ENCODE measurements around the gene DCUN1D1.

DCUN1D1 gene

DNA sequence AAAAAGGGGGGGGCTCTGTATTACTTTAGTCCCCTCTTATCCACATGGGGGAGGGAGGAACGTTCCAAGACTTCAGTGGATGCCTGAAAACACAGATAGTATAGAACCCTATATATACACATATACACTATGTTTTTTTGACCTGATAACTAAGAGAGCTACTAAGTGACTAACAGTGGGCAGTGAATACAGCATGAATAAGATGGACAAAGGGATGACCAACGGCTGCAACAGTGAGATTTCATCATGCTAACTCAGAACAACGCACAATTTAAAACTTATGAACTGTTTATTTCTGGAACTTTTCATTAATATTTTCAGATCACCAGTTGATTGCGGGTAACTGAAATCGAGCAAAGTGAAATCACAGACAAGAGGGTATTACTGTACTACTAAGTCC, 7.3 kb downstream of the DCUN1D1 start:
- DNase-seq (ENCODE audit: low read depth in 2 of 2, low spot score in 1 of 2), result no peak

DNA sequence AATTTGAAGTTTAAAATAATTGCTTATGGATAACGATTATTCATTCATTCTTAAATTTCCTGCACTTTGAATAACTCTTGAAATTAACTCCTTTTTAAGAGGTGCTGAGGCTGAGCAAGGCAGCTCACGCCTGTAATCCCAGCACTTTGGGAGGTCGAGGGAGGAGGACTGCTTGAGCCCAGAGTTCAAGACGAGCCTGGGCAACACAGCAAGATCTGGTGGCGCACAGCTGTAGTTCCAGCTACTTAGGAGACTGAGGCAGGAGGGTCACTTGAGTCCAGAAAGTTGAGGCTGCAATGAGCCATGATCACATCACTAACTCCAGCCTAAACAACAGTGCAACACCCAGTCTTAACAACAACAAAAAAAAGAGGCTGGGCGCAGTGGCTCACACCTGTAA, 8.0 kb downstream of the DCUN1D1 start:
- DNase-seq (ENCODE audit: low read depth in 2 of 2, low spot score in 1 of 2), result no peak

DNA sequence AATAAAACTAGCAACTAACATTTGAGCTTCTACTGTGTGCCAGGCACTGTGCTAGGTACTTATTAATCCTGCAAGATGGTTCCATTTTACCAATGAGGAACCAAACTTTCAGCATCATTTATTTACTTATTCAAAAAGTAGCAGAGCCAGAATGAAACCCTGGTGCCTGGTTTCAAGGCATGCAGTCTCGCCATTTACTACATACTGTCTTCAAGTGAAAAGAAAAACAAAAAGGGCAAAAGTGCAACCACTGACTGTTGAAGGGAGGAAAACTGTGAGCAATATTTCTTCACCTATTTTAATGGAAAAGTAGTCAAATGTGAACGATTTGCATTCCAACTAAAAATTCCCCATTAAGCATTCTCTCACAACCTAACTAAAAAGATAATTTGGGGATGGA, 8.7 kb downstream of the DCUN1D1 start:
- no peak for DNase-seq (ENCODE audit: low read depth in 2 of 2, low spot score in 1 of 2)

DNA sequence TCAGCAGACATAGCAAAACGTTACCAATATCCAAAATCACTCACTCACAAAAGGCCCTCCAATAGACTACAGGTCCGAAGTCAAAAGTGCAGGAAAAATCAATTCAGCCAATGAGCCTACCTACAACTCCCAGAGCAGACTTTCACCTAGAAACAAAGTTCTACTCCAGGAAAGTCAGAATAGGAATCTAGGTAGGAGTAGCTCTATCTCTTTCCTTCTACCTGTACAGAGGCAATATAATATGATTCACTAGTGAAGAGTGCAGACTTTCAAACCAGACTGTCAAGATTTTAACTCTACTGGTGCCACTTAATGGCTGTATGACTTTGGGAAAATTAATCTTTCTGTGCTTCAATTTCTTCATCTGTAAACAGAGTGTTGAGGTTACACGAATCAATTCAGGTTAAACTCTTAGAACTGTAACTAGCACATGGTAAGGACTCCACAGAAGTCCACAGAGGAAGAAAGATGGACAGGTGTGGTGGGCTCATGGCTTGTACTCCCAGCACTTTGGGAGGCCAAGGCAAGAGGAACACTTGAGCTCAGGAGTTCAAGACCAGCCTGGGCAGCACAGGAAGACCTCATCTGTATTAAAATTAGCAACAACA, 9.4 kb downstream of the DCUN1D1 start:
- DNase-seq (ENCODE audit: low read depth in 2 of 2, low spot score in 1 of 2), result no peak

DNA sequence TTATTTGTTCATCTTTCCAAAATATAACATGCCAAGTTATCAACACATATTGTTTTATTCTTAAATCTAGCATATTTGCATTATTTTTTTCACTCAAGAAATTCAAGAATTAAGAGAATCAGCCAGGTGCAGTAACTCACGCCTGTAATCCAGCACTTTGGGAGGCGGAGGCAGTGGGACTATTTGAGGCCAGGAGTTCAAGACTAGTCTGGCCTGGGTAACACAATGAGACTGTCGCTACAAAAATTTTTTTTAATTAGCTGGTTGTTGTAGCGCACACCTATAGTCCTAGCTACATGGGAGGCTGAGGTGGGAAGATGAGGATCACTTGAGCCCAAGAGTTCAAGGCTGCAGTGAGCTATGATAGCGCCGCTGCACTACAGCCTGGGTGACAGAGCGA, 10.5 kb downstream of the DCUN1D1 start:
- DNase-seq (ENCODE audit: low read depth in 2 of 2, low spot score in 1 of 2), result no peak

DNA sequence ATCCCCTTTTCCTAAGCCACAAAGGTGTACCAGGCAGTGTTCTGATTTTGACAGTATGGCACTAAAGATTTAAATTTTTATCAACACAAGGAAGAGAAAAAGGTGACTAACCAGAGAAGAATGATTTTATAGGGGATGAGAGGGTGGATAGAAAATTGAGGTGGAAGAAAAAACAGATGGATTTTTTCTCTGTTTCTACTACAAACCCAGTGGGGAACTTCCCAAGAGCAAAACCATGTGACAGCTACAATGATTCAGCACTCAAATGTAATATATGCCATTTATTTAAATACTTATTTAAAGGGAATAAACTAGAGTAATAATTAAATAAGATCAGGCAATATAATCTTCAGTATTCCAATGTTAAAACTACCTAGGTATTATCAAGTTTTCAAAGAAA, 11.1 kb downstream of the DCUN1D1 start:
- DNase-seq (ENCODE audit: low read depth in 2 of 2, low spot score in 1 of 2), result no peak

DNA sequence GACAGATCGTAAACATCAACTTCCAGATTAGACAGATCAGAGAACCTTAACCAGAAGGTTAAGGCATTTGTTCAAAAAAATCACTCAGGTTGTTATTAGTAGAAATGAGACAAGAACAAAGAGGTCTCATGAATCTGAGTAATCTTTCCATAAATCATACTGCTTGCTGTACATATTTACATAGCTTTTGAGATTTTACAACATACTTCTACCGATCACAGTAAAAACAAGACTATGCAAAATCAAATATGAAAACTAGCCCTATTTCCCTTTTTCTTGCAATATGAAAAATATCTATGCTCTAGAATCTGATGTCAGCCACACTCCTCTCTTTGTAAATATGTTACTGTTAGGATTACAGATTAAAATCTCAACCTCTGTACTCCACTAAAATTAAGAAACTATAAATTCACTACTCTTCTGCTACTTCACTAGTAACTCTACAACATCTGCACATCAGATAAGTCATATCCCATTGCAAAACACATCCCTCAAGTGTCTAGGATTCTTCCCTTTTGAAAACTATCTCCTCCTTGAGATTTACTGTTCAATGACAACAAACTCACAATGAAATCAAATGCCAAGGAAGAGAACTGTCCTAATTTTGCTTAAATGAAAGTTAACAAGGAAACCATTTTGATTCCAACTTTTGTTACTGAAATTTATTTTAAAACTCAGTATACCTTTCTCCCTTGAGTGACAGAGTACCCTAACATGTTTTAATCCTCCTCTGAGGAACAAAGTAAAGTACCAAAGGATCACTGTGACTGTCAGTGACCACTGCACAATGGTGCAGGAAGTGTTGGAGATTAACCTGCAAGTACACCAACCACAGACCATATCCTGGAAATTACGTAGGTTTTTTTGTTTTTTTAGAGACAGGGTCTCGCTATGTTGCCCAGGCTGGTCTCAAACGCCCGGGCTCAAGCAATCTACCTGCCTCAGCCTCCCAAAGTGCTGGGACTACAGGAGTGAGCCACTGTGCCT, 12.8 kb downstream of the DCUN1D1 start:
- no peak for DNase-seq (ENCODE audit: low read depth in 2 of 2, low spot score in 1 of 2)

DNA sequence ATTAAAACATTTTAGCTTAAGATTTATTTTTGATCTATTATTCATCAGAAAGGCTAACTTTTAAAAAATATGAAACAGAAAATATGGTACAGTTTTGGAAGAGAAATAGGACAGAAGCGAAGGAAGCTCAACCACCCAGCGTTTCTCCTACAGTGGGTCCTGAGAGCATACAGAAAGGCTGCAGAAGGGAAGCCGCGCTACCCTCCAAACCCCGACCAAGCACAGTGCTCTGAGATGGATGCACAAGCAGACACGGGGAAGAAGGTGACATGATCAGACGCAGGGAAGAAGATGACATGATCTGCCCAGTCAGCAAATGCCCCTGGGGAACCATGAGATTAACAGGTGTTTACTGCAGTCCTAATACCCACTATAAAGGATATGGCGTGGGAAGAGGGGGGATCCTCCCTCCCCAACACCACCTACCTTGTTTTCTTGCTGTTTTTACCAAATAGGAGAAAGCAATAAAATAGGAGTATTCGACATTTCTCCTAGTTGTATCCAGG, 14.4 kb downstream of the DCUN1D1 start:
- no peak for DNase-seq (ENCODE audit: low read depth in 2 of 2, low spot score in 1 of 2)

DNA sequence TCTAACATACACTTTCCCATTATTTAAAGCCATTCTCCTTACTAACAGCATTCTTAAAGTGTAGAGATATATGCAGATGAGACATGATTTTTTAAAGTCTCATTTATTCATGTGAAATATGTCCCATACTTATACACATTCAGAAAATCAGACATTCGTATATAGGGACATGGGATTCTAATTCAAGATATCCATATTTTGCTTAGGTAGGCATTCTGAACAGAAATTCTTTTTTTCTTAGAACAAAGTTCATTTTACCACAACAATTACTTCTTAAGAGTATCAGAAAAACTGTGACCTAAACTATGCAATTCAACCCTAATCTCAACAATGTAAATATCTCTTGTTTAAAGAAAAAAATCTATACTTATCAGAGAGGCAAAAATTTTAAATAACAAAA, 16.2 kb downstream of the DCUN1D1 start:
- no peak for DNase-seq (ENCODE audit: low read depth in 2 of 2, low spot score in 1 of 2)

DNA sequence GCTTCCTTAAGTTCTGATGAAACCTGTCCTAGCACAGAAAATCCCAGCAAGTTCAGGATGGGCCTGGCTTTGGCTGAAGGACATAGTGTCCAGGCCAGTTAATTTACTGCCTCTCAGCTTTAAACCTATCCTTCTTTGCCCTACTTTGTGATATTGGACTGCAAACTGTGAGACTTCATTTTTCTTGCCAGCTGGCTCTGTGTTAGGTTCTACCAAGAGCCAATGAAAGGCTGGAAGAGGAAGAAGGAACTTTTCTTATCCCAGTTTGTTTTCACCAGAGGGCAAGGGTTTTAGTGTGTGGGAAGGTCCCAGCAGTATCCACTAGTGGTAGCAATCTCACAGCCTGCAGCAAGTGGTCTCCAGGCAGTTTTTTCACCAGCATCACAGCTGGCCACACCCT, 18.2 kb downstream of the DCUN1D1 start:
- DNase-seq (ENCODE audit: low read depth in 2 of 2, low spot score in 1 of 2), result no peak

DNA sequence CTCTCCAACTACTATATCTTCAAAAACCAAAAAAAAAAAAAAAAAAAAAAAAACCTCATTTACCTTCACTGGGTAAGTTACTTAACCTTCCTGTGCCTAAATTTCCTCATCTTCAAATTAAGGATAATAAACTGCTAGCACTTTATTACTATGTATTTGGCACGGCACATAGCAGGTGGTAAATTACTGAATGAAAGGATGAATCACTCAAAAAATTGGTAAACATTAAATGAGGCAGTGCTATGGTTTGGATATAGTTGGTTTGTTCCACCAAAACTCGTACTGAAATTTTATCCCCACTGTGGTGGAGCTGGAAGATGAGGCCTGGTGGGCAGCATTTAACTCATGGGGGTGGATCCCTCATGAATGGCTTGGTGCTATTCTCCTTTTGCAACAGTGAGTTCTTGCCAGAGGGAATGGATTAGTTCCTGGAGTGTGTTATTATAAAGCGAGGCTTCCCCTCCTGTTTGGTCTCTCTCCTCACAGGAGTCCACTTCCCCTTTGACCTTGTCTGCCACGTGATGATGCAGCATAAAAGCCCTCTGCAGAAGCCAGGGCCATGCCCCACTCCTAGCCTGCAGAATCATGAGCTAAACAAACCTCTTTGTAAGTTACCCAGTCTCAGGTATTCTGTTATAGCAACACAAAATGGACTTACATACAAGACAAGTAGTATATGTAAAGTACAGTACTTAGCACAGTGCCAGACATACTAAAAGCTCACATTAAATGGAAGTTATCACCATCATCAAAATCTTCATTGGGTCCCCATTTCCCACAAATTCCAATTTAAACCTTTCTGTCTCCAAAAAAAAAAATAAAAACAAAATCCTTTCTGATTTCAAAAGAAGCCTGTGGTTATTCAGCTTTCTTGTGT, 20.6 kb downstream of the DCUN1D1 start:
- DNase-seq (ENCODE audit: low read depth in 2 of 2, low spot score in 1 of 2), result no peak

DNA sequence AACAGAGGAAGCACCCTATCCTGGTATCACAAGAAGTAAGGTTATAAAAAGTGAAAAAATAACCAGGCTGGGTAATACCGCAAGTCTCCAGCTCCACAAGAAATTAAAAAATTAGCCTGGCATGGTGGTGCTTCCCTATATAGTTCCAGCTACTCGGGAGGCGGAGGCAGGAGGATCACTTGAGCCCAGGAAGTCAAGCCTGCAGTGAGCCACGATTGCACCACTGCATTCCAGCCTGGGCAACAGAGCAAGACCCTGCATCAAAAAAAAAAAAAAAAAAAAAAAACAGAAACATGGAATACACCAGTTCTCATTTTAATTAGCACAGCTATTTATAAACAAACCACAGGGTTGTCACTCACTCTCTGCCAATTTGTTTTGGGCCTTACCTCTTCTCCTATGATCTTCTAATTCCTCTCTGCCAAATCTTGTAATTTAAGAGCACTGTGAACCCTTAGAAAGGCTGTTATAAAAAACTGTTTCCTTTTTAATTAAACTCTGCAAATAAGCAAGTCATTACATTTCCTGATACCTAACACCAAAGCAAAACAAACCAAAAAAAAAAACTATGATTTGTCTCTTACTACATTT, 22.6 kb downstream of the DCUN1D1 start:
- DNase-seq (ENCODE audit: low read depth in 2 of 2, low spot score in 1 of 2), result no peak

DNA sequence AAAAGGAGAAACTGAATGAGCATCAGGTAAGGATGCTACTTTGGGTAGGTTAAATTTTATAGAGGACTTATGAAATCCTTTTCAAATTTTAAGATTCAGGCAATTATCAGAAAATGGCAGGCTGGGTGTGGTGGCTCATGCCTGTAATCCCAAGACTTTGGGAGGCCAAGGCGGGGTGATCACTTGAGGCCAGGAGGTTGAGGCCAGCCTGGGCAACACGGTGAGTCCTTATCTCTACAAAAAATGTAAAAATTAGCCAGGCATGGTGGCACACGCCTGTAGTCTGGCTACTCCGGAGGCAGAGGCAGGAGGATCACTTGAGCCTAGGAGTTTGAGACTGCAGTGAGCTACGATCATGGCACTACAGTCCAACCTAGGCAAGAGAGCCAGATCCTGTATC, 23.1 kb downstream of the DCUN1D1 start:
- no peak for DNase-seq (ENCODE audit: low read depth in 2 of 2, low spot score in 1 of 2)

DNA sequence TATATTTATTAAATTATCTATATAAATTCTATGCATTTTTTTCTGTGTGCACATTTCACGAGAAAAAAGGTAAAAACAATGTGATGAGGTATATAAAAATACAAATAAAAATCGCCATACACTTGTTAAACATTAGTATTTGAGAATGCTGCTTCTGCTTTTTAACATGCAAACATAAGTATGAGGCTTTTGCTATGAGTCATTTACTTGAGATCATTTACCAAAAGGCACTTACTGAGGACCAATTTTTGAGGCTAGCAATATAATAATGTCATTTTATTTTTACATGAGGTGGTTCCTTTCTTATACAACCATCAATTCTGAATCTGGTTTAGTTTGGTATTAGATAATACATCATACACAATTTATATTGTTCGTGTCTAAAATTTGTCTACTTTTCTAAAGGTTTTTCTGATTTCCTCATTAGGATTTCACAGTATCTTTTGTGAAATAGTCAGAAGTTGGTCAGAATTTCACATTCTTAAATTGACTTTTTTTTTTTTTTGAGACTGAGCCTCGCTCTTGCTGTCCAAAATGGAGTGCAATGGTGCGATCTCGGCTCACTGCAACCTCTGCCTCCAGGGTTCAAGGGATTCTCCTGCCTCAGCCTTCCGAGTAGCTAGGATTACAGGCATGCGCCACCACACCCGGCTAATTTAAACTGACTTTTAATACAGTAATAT, 25.6 kb downstream of the DCUN1D1 start:
- DNase-seq (ENCODE audit: low read depth in 2 of 2, low spot score in 1 of 2), result no peak

DNA sequence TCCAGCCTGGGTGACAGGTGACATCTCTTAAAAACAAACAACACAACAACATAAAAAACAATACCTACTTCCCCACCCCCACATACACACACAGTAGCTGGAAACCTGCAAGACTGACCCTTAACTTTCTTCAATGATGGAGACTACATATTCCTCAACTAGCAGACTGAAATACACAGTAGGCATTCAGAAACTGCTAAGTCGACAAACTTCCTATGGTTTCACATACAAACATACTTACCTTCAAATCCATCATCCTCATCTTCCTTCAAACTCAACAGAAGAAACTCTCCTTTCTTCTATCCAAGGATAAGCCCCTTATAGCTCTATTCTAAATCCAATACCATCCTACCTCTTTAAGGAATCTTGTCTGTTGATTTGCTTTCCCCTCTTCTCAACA, 30.6 kb downstream of the DCUN1D1 start:
- DNase-seq (ENCODE audit: low read depth in 2 of 2, low spot score in 1 of 2), result no peak

DNA sequence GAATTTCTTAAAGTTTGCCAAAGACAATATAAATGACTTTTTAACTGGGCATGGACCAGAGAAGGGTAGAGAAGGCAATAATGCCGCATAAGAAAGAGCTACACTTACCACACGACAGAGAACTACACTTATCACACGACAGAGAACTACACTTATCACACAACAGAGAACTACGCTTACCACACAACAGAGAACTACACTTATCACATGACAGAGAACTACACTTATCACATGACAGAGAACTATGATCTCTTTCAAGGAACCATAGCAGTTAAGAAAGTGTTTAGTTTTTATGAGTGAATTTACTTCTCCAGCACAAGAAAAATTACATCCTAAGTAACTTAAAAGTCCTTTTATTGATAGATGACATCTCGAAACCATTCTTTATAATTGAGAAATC, 32.0 kb downstream of the DCUN1D1 start:
- DNase-seq (ENCODE audit: low read depth in 2 of 2, low spot score in 1 of 2), result no peak

DNA sequence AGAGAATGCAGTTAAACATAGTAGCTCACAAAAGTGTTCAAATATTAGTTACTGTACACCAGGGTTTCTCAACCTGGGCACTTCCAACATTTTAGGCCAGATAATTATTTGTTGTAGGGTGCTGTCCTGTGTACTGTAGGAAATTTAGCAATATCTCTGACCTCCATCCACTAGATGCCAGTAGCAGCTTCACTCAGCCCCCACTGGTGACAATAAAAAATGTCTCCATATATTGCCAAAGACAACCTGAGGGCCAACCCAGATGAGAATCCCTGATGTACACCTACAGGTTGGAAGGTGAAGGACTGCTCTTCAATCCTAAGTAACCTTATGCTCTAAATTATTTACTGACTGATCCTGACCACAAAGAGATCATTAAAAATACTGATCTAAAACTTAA, 32.5 kb downstream of the DCUN1D1 start:
- no peak for DNase-seq (ENCODE audit: low read depth in 2 of 2, low spot score in 1 of 2)

DNA sequence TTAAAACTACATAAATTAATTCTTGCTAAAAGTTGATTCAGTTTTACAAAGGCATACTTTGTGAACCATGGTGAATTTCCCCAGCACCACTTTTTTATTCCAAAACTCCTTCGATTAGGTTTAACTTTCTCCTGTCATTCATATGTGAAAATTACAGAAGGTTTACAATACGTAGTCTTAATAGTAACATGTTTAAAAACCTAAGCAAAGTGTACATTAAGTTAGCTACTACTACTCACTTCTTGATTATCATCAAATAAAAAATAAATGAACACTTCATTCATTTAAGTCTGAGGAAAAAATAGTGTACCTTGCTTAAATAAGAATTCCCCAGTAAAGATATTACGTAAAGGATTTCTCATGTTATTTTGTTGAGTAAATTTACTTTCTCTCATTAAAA, 38.6 kb downstream of the DCUN1D1 start:
- no peak for DNase-seq (ENCODE audit: low read depth in 2 of 2, low spot score in 1 of 2)

DNA sequence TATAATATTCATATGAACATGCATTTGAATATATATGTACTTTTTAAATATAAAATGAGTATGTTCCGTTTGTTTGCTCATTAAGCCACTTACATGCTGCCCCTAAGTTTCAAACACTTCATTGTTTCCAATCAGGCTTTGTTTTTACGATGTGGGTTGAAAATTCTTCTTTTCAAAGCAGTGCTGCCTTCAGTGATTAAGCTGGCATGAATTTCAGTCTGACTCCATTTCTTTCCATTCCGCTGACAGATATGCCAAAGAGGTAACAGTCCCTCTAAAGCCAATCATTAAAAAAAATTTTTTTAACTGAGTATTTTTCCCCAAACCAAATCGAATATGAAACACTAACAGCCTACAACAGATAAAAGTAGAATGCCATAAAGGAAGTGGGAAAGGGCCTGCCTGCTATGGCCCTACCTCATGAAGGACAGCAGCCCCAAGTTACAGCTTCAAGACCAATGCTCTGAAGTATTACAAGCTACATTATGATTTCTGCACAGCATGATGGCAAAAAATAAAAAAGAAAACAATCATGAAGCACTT, 40.0 kb downstream of the DCUN1D1 start:
- no peak for DNase-seq (ENCODE audit: low read depth in 2 of 2, low spot score in 1 of 2)
